Inflammatory macrophage treated with lipopolysaccharide for 1 hour (primary cell): ENCODE measurements around the gene GAGE12H.
"Not testable (repeated sequence)": the region's sequence is repeated elsewhere in the genome, so short reads cannot be mapped to it uniquely, and the experiment has no call there.

Source experiments
- DNase-seq, 2 donors: peaks; one replicate each; pipeline ENCODE4 v3.0.0-alpha.2; 2020 to 2022

Gene GAGE12H

GRCh38 chrX:49579649-49580048 lies at the start of gene GAGE12H:
Gene GAGE12H (plus strand): TSS chrX:49579949. CDS start chrX:49581104, 1,155 bp downstream.
- DNase-seq = not testable (repeated sequence)

- DNase-seq = not testable (repeated sequence)
Observed at GRCh38 chrX:49531877-49532276, 47.9 kb upstream of the GAGE12H start, which contains the start of gene GAGE12C. Gene GAGE12C (plus strand): TSS chrX:49532177. CDS start chrX:49533332, 1,155 bp downstream.

DNA sequence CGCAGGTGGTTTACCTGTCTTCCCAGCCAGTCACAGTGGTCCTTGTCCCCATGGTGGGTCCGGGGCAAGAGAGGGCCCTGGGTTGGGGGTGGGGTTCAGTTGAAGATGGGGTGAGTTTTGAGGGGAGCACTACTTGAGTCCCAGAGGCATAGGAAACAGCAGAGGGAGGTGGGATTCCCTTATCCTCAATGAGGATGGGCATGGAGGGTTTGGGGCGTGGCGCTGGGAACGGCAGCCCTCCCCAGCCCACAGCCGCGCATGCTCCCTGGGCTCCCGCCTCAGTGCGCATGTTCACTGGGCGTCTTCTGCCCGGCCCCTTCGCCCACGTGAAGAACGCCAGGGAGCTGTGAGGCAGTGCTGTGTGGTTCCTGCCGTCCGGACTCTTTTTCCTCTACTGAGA lies 38.3 kb upstream of the GAGE12H start, which contains the start of gene GAGE12D:
Gene GAGE12D (plus strand): TSS at position 301 of the 400 bp plus-strand sequence. CDS start 1,155 bp downstream, outside the sequence.
- DNase-seq = not testable (repeated sequence)

DNA sequence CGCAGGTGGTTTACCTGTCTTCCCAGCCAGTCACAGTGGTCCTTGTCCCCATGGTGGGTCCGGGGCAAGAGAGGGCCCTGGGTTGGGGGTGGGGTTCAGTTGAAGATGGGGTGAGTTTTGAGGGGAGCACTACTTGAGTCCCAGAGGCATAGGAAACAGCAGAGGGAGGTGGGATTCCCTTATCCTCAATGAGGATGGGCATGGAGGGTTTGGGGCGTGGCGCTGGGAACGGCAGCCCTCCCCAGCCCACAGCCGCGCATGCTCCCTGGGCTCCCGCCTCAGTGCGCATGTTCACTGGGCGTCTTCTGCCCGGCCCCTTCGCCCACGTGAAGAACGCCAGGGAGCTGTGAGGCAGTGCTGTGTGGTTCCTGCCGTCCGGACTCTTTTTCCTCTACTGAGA lies 28.8 kb upstream of the GAGE12H start, which contains the start of gene GAGE12E:
Gene GAGE12E (plus strand): TSS at position 301 of the 400 bp plus-strand sequence. CDS start 1,155 bp downstream, outside the sequence.
- not testable (repeated sequence) for DNase-seq

GRCh38 chrX:49560542-49560941 lies 19.2 kb upstream of the GAGE12H start, which contains the start of gene GAGE12F:
Gene GAGE12F (plus strand): TSS chrX:49560842. CDS start chrX:49561997, 1,155 bp downstream.
- DNase-seq = not testable (repeated sequence)

DNA sequence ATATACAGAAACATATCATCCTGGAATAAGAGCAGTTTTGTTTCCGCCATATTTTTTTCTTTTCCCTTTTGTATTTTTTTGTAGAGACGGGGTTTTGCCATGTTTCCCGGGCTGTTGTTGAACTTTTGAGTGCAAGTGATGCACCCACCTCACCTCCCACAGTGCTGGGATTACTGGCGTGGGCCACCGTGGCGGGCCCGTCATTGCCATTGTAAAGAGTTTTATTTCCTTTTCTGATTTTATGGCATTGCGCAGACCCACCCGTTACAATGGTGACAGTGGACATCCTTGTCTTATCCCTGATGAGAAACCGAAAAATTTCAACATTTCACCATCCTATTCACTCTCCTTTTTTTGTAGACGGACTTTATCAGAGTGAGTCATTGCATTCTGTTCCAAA lies 11.0 kb upstream of the GAGE12H start:
- DNase-seq = not testable (repeated sequence)

DNA sequence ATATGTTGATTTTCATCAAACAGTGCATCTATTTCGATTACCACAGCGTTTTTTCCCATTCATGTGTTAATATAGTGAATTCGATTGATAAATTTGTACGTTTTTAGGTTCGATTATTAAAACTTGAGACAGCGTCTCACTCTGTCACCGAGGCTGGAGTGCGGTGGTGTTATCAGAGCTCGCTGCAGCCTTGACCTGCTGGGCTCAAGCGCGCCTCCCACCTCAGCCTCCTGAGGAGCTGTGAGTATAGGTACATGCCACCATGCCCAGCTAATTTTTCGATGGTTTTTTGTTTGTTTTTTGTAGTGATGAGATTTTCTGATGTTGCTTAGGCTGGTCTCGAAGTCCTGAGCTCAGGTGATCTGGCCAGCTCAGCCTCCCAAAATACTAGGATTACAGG lies 10.6 kb upstream of the GAGE12H start:
- DNase-seq = not testable (repeated sequence)

- DNase-seq = not testable (repeated sequence)
Observed at GRCh38 chrX:49570100-49570499, 9.6 kb upstream of the GAGE12H start, which contains the start of gene GAGE12G. Gene GAGE12G (plus strand): TSS chrX:49570400. CDS start chrX:49571555, 1,155 bp downstream.

- not testable (repeated sequence) for DNase-seq
Observed at GRCh38 chrX:49589196-49589595, 9.4 kb downstream of the GAGE12H start, which contains the start of gene GAGE2A. Gene GAGE2A (plus strand): TSS chrX:49589496. CDS start chrX:49590651, 1,155 bp downstream.

GRCh38 chrX:49589769-49590478 lies 10.2 kb downstream of the GAGE12H start:
- DNase-seq = not testable (repeated sequence)

- not testable (repeated sequence) for DNase-seq
Observed at GRCh38 chrX:49590488-49590887, 10.7 kb downstream of the GAGE12H start.

GRCh38 chrX:49598720-49599119 lies 19.0 kb downstream of the GAGE12H start, which contains the start of gene GAGE1:
Gene GAGE1 (plus strand): TSS chrX:49599020. CDS start chrX:49600175, 1,155 bp downstream.
- not testable (repeated sequence) for DNase-seq

- no peak for DNase-seq
Observed at GRCh38 chrX:49610718-49611310, 31.1 kb downstream of the GAGE12H start.

GRCh38 chrX:49618574-49618973 lies 38.8 kb downstream of the GAGE12H start:
- DNase-seq = no peak

DNA sequence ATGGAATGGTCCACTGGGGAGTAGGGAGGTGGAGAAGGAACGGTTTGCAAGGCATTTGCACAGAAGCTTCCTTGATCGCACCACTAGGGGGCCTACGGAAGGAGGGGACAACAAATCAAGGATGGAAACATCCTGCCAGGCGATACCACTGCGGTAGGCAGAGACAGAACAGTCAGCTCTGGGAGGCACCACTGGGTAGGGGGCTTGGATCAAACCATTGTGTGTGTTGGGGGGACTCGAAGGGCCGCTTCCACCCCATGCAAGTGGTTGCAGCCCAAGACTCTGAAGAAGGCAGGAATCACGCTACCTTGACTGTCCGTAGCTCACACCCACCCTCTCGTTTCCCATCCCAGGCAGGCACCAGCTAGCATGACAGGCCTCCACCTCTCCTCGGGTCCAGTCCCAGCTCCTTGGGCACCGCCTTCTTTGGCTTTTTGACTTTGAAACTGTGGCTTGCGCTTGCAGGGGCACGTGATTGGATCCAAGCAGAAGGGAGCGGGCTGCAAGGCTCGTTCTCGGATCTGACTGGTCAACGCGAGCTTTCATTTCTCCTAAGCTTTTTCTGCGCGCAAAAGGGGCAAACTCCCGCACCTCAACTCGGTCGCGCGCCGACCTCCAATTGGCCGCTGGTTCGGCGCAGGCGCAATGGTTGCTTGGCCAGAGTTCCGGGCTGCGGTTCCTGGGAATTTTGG lies 47.5 kb downstream of the GAGE12H start:
- peak in 1 of 2 donors; percentile 29 for DNase-seq
